Transverse colon (tissue), 4 donors: ENCODE measurements around the gene ZCCHC17. TPM values are rescaled to one million over a fixed set of nuclear protein-coding genes. Genes with fewer than 3 reads are reported as not detected.

Source experiments
- DNase-seq: peaks from one replicate; pipeline ENCODE4 v3.0.0-alpha.2; 2019
- H3K27ac ChIP-seq, 4 donors: fragments of 200-600 bp; sonication (generic); 2 replicates each; pipeline ENCODE4 v1.5.1; 2016 to 2018; ENCODE audit warnings: inconsistent platforms in 4 of 4
- H3K27me3 ChIP-seq: fragments of 200-600 bp; sonication (generic); 2 replicates; pipeline ENCODE4 v1.5.1; 2017; ENCODE audit warnings: inconsistent platforms
- H3K36me3 ChIP-seq, 4 donors: fragments of 200-600 bp; sonication (generic); 2 replicates each; pipeline ENCODE4 v1.5.1; 2017 to 2019; ENCODE audit warnings: inconsistent platforms in 4 of 4
- H3K4me1 ChIP-seq, 4 donors: fragments of 200-600 bp; sonication (generic); 2 replicates each; pipeline ENCODE4 v1.5.1; 2017 to 2020; ENCODE audit warnings: inconsistent platforms in 4 of 4
- H3K4me3 ChIP-seq, 4 donors: fragments of 200-600 bp; sonication (generic); 1 replicate in 1 of 4; 2 replicates in 3 of 4; pipeline versions ENCODE4 v1.5.1 to v1.6.1; 2017 to 2019; ENCODE audit warnings: inconsistent platforms in 4 of 4
- H3K9me3 ChIP-seq, 2 donors: fragments of 200-600 bp; sonication (generic); 2 replicates each; pipeline ENCODE4 v1.5.1; 2017 to 2019; ENCODE audit warnings: inconsistent platforms in 2 of 2
- EP300 ChIP-seq: sonication (generic); formaldehyde crosslinking; IDR thresholded peaks from one replicate; pipeline ENCODE4 v1.6.1; 2017; ENCODE audit warnings: antibody characterized with exemption, low read depth
- POLR2A ChIP-seq: fragments of 450-650 bp; IDR thresholded peaks from one replicate; pipeline ENCODE4 v1.6.1; 2016; ENCODE audit warnings: antibody characterized with exemption, mild to moderate bottlenecking, moderate library complexity
- POLR2AphosphoS5 ChIP-seq, 3 donors: sonication (generic); formaldehyde crosslinking; IDR thresholded peaks; one replicate each; pipeline ENCODE4 v1.6.1; 2016; ENCODE audit warnings: antibody characterized with exemption in 3 of 3
- WGBS, 2 donors: methylation state at CpG; one replicate each; pipeline ENCODE4 v1.1.5; 2018; ENCODE audit warnings: low coverage in 1 of 2; 5-methylcytosine and 5-hydroxymethylcytosine counted together
- in situ Hi-C, 4 donors: fragments of 200-750 bp; cut with MboI; loops; one replicate each; pipeline versions ENCODE4 v1.15.0 to v1.15.1; 2017; ENCODE audit warnings: low sequenced_read_pairs in 3 of 4, low pct_ligation_motif_present in 1 of 4, low pct_unique_long_range_greater_than_20kb in 1 of 4
- intact Hi-C: fragments of 100-400 bp; cut with DNase I; formaldehyde crosslinking; loops from one replicate; pipeline ENCODE4 v1.15.1; 2023; ENCODE audit warnings: low total_unique reads
- total RNA-seq, 4 donors: library from RNA; depleted of rRNA; stranded (reverse); fragments of >200 nt; gene quantifications; one replicate each; pipeline ENCODE4 v1.1.0, GENCODE V29; 2016
- TF ChIP-seq, protein P1 (sequence below), 5 experiments: fragments of 200-600 bp in 3 of 5; fragments of 450-650 bp in 2 of 5; sonication (generic) in 3 of 5; IDR thresholded peaks; 1 replicate in 2 of 5; 2 replicates in 3 of 5; pipeline ENCODE4 v1.5.1; 2016 to 2017; ENCODE audit warnings: antibody characterized with exemption in 5 of 5, inconsistent platforms in 3 of 5, mild to moderate bottlenecking in 2 of 5, moderate library complexity in 1 of 5

ZCCHC17 gene
- total RNA-seq, 4 donors from 2014 or later = 4.8 to 18.7 (median 13.7) TPM

DNA sequence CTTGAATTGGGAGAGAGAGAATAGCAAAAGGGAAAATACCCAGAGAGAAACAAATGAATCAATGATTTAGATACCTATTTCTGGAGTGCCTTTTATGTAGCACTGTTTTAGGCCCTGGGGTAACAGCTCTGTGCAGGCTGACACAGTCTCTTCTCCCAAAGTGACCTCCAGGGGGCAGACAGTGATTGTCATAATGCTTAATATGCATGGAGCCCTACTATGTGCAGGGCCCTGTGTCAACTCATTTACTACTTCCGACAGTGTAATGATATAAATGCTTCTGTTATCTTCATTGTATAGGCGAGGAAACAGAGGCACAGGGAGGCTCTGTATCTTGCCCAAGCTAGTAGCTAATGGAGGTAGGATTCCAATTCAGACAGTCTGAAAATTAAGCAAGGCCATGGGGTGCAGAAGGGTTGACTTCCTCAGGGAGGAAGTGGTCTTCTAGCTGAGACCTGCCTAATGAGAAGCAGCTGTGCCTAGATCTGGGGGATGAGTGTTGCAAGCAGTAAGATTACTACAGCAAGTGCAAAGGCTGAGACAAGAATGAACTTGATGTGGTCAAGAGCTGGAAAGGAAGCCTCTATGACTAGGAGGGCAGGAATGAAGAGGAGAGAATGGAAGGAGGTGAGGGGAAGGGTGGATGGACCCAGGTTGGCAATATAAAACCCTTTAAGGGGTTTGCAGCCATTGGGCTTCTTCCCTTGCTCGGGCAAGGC, 100.0 kb downstream of the ZCCHC17 start:
- in situ Hi-C loops = no loop called here
- intact Hi-C loops = no loop called here
- H3K4me1 ChIP-seq = peaks cover 7 to 10% (median 9%) of the 10 kb centered on the region in 4 donors
- no peaks in the 10 kb centered on the region for H3K27me3 ChIP-seq
- H3K9me3 ChIP-seq = no peaks in the 10 kb centered on the region
- no peak overlapping the region for H3K27ac ChIP-seq
- no peak overlapping the region for H3K4me3 ChIP-seq
- no peak for DNase-seq
- TF ChIP-seq EP300 (no peak), POLR2AphosphoS5 (IDR thresholded peaks at IDR 0.05) (no peak), POLR2A (no peak)
- TF ChIP-seq, protein P1, sequence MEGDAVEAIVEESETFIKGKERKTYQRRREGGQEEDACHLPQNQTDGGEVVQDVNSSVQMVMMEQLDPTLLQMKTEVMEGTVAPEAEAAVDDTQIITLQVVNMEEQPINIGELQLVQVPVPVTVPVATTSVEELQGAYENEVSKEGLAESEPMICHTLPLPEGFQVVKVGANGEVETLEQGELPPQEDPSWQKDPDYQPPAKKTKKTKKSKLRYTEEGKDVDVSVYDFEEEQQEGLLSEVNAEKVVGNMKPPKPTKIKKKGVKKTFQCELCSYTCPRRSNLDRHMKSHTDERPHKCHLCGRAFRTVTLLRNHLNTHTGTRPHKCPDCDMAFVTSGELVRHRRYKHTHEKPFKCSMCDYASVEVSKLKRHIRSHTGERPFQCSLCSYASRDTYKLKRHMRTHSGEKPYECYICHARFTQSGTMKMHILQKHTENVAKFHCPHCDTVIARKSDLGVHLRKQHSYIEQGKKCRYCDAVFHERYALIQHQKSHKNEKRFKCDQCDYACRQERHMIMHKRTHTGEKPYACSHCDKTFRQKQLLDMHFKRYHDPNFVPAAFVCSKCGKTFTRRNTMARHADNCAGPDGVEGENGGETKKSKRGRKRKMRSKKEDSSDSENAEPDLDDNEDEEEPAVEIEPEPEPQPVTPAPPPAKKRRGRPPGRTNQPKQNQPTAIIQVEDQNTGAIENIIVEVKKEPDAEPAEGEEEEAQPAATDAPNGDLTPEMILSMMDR (IDR thresholded peaks at IDR 0.05) = no peak
- no peaks in the 10 kb centered on the region for H3K36me3 ChIP-seq
- 94 to 100% methylated on average over 2 to 3 of the region's 3 CpGs for WGBS, 2 donors

DNA sequence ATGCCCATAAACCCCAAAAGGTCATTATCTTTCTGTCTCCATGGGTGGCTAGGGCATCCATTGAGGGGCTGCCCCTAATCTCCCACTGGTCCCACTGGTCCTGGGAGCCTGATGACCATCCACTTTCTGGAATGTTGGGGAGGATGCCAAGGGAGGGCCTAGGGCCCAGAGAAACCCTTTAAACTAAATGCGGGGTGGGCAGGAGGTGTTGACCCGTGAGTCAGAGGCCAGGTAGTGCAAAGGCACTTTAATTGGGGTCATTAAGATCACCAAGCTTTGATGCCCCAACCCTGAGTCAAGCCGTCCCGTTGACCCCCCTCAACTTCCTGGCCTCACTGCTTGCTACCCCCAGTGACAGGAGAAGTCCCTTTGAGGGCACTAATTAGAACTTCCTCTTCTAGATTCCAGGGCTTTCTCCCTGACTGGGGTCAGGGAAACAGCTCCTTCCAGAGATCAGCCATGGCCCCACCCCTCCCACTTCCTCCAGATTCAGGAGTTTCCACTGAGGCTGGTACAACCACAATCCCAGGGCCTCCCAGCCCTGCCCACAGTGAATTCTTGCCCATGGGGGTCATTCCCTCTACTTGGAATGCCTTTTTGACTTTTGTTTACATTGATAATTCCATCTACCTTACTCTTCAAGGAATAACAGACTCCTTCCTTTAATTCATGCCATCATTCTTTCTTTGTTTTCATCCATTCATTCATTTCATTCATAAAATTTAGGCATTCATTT, 100.7 kb downstream of the ZCCHC17 start:
- Histone ChIP-seq H3K4me3 (no peak overlapping the region), H3K36me3 (no peaks in the 10 kb centered on the region), H3K9me3 (no peaks in the 10 kb centered on the region), H3K27me3 (no peaks in the 10 kb centered on the region), H3K4me1 (peaks cover 7 to 10% (median 9%) of the 10 kb centered on the region in 4 donors), H3K27ac (no peak overlapping the region)
- 60 to 80% methylated on average over 2 to 4 of the region's 4 CpGs for WGBS, 2 donors
- intact Hi-C loops (no loop called here), in situ Hi-C loops (no loop called here)
- TF ChIP-seq POLR2A = no peak
- TF ChIP-seq EP300 = no peak
- no peak for TF ChIP-seq POLR2AphosphoS5 (IDR thresholded peaks at IDR 0.05)
- TF ChIP-seq, protein P1 (IDR thresholded peaks at IDR 0.05) = no peak
- no peak for DNase-seq

DNA sequence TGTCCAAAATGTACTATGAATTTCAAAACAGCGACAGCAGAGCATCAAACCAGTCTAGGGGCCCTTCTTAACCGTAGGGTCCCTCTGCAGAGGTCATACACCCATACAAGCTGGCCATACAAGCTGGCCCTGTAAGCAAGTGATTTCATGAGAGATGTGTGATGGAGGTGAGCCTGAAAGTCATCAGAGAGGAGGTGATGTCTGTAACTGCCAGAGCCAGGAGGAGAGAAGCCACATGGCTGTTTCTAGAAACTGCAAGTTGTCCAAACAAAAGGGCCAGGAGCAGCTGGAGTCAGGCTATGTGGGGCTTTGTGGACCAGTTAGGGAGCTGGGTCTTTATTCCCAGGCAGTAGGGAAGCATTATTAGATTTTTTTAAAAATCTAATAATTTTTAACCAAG, 101.4 kb downstream of the ZCCHC17 start:
- Histone ChIP-seq H3K4me1 (peaks cover 7 to 10% (median 9%) of the 10 kb centered on the region in 4 donors), H3K36me3 (no peaks in the 10 kb centered on the region), H3K4me3 (no peak overlapping the region), H3K27ac (no peak overlapping the region), H3K9me3 (no peaks in the 10 kb centered on the region), H3K27me3 (no peaks in the 10 kb centered on the region)
- TF ChIP-seq EP300 = no peak
- no peak for TF ChIP-seq POLR2AphosphoS5 (IDR thresholded peaks at IDR 0.05)
- TF ChIP-seq POLR2A = no peak
- TF ChIP-seq, protein P1 (IDR thresholded peaks at IDR 0.05) = no peak
- in situ Hi-C loops (no loop called here), intact Hi-C loops (no loop called here)
- no peak for DNase-seq
- WGBS, 2 donors = 80 to 83% methylated on average over 2 of the region's 2 CpGs

DNA sequence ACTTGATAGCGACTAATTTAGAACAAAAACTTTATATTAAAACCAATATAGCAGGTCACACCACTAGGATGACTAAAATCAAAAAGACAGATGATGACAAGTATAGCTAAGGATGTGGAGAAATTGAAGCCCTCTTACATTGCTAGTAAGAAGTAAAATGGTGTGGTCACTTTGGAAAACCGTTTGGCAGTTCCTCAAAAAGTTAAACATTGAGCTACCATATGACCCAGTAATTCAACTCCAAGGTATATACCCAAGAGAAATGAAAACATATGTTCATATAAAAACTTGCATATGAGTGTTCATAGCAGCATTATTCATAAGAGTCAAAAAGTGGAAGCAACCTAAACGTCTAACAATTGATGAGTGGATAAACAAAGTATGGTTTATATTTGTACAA, 103.1 kb downstream of the ZCCHC17 start:
- in situ Hi-C loops = no loop called here
- TF ChIP-seq POLR2AphosphoS5 (IDR thresholded peaks at IDR 0.05) (no peak), EP300 (no peak), POLR2A (no peak)
- TF ChIP-seq, protein P1 (IDR thresholded peaks at IDR 0.05) = no peak
- H3K4me3 ChIP-seq = no peak overlapping the region
- H3K27ac ChIP-seq = no peak overlapping the region
- peaks cover under 1 to 3% (median 1%) of the 10 kb centered on the region in 4 donors for H3K4me1 ChIP-seq
- intact Hi-C loops = no loop called here
- no peak for DNase-seq
- no peaks in the 10 kb centered on the region for H3K36me3 ChIP-seq
- no peaks in the 10 kb centered on the region for H3K9me3 ChIP-seq
- H3K27me3 ChIP-seq = no peaks in the 10 kb centered on the region
- WGBS, 2 donors = 44 to 53% methylated on average over 3 of the region's 3 CpGs
